Renal pelvis (tissue), 4 donors: ENCODE measurements around the gene DLEC1. TPM values are rescaled to one million over a fixed set of nuclear protein-coding genes. Genes with fewer than 3 reads are reported as not detected.
"Not testable (repeated sequence)": the region's sequence is repeated elsewhere in the genome, so short reads cannot be mapped to it uniquely, and the experiment has no call there.

Experiments used
- DNase-seq: peaks from one replicate; pipeline ENCODE4 v3.0.0-alpha.2; 2013
- polyA plus RNA-seq, 3 donors: library from polyadenylated mRNA; unstranded; fragments of 120-200 nt; gene quantifications; one replicate each; pipeline ENCODE4 v1.2.1, GENCODE V29; 2013; ENCODE audit not compliant: insufficient read length in 3 of 3

The DLEC1 gene
- polyA plus RNA-seq, 3 donors, result 0.56 to 1.6 (median 1.5) TPM

DNA sequence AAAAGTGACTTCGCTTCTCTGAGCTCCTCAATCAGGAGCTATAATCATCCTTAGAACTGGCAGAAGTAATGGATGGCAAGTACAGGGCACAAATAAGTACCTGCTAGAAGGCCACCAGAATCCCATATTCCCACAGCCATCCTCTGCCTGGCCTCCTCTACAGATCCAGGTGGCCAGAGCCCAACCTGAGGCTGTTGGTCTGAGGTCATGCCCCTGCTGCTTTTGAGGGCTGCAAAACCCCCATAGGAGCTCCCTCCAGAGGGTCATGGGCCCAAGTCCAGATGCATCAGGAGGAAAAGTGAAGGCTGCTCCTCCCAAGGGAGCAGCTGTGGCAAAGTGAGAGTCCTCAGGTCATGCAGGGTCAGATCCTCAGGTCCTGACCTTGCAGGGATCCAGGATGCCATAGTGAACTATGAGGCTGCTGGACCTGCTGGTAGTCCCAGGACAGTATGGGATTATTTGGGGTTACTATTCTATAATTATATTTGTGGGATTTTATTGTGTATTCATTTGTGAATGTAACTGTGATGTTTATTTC is 6.6 kb upstream of the DLEC1 start:
- DNase-seq, result no peak

DNA sequence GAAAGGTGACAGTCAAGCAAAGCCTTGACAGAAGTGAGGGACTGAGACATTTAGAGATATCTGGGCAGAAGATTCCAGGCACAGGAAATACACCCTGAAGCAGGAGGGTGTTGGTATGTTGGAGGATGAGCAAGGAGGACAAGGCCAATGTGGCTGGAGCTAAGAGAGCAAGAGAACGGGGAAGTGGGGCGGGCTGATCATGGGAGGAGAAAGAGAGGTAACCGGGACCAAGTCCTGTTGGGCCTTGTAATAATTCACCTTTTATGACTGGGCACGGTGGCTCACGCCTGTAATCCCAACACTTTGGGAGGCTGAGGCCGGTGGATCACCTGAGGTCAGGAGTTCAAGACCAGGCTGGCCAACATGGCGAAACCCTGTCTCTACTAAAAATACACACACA is 5.4 kb upstream of the DLEC1 start:
- DNase-seq, result not testable (repeated sequence)

DNA sequence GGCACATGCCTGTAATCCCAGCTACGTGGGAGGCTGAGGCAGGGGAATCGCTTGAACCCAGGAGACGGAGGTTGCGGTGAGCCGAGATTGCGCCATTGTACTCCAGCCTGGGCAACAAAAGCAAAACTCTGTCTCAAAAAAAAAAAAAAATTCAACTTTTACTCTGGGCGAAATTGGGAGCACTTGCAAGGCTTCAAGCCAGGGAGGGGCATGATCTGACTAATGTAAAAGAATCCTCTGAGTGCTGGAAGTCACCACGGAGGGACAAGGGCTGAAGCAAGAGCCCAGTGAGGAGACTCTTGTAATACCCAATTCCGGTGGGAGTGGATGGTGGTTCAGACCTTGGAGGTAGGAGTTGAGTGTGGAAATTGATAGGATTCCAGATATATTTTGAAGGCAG is 4.7 kb upstream of the DLEC1 start:
- not testable (repeated sequence) for DNase-seq

DNA sequence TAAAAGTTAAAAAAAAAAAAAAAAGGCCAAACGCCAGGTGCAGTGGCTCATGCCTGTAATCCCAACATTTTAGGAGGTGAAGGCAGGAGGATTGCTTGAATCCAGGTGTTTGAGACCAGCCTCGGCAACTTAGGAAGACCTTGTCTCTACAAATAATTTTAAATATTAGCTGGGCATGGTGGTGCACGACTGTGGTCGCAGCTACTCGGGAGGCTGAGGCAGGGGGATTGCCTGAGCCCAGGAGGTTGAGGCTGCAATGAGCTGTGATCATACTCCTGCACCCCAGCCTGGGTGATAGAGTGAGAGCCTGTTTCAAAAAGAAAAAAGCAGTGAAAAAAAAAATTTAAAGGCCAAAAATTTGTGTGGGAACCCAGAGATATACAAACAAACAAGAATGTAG is 2.7 kb upstream of the DLEC1 start:
- DNase-seq, result no peak

DNA sequence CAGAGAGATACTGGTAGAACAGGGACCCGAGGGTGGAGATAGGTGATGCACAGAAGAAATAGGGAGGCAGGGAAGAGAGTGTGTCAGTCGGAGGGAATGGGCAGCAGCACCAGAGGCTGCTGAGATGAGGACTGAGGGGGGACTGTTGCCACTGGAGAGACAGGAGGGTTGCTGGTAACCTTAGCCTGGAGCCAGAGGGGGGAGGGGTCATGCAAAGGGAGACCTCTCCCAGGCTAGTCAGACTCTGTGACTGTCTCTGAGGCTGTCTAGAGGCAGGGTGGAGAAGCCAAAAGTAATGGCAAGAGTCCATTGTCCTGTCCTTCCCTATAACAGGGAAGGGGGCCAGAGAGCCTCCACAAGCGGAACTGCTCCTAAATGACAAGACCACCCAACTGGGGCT is 2.1 kb upstream of the DLEC1 start:
- DNase-seq, result no peak

DNA sequence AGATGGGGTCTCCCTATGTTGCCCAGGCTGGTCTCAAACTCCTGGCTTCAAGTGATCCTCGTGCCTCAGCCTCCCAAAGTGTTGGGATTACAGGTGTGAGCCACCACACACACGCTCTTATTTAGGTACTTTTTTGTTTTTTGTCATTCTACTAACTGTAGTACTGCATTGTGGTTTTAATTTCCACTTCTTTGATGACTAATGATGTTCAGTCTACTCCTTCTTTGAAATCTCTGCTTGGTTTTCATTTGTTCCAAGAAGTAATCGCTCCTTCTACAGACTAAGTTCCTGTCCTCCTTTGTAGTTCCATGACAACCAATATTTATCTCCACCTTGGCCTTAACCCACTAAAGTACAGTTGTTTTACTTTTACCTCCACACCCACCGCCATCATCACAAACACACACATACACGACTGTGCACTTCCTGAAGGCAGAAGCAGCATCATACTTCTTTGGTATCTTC is 529 bp upstream of the DLEC1 start:
- DNase-seq, result no peak

DNA sequence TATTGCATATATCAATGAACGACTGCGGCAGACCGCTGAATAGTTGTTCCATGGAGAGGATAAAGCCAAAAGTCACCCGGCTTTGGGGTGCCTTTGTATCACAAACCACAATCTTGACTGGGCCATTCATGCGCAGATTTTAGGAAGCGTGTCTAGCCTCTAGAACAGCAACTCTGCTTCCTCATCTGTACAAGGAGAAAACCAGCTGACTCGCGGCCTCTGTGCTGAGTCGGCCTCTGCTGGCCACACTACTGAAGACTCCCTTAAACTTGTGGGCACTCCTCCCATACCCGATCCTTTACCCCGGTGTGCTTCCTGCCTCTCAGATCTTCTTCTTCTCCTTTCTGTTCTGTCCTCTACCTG is 872 bp downstream of the DLEC1 start:
- DNase-seq, result no peak

DNA sequence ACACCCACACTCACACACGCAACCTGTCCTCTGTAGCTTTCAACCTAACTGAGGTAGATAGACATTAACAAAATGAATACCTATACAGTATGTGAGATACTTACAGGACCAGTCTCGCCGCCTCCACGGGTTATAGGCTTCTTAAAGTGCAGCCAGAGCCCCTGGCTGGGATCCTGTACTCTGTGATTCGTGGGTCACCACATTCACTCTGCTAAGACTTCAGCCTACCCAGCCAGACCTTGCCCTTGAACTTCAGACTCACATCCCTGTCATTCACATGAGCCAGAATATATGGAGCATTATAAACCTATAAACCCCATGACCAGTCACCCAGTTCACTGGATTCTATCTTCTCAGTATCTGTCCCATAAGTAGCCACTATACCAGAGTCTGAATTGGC is 1.4 kb downstream of the DLEC1 start:
- no peak for DNase-seq

DNA sequence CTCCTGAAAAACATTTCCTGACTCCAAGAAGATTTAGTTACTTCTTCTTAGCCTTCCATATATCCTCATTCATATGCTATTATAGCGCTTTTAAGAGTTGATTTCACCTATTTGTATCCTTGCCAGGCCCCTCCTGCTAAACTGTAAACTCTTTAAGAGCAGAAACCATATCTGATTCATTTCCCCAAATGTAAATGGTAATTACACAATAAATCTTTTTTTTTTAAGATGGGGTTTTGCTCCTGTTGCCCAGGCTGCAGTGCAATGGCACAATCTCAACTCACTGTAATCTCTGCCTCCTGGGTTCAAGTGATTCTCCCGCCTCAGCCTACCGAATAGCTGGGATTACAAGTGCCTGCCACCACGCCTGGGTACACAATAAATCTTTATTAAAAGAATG is 4.5 kb downstream of the DLEC1 start:
- no peak for DNase-seq

DNA sequence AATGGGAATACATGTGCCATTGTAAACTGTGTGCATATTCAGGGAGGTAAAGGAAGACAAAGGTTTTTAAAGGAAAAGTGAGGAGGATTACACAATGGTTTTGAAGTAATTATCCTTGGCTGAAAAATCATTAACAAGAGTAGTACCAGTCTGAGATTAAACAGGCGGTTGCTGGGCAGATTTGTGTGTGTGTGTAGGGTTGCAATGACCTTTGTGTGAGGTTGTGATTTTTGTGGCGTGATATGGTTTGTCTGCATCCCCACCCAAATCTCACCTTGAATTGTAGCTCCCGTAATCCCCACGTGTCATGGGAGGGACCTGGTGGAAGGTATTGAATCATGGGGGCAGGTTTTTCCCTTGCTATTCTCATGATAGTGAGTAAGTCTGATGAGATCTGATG is 7.0 kb downstream of the DLEC1 start:
- DNase-seq, result no peak

DNA sequence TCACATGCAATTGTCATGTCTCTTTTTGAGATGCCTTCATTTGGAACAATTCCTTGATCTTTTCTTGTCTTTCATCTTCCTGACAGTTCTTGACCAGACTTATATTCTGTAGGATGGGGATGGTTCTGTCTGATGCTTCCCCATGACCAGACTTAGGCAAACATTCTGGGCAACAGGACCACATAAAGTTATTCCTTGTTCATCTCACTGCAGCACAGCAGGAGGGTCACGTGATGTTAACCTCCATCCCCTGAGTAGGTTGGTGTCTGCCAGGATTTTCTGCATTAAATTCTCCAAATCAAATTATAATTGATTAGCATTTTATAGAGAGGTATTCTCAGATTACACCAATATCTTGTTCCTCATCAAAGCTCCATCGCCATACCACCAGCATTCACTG is 7.8 kb downstream of the DLEC1 start:
- DNase-seq, result no peak

DNA sequence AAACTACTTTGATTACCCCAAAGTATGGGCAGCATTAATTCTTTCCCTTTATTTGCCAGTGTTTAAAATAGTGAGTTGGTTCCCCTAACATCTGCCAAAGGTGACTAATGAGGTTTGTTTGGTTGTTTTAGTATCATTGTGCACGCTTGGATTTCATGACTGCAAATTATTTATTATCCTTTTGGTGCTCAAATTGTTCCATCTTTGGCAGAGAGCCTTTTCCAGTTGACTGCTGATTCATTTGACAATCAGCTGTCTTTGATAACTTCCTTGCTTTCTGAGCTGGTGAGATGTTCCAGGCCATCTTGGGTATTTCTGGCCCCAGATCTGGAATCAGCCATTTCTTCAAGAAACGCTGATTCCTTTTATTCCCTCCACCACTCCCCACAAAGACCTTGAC is 8.9 kb downstream of the DLEC1 start:
- DNase-seq, result no peak

DNA sequence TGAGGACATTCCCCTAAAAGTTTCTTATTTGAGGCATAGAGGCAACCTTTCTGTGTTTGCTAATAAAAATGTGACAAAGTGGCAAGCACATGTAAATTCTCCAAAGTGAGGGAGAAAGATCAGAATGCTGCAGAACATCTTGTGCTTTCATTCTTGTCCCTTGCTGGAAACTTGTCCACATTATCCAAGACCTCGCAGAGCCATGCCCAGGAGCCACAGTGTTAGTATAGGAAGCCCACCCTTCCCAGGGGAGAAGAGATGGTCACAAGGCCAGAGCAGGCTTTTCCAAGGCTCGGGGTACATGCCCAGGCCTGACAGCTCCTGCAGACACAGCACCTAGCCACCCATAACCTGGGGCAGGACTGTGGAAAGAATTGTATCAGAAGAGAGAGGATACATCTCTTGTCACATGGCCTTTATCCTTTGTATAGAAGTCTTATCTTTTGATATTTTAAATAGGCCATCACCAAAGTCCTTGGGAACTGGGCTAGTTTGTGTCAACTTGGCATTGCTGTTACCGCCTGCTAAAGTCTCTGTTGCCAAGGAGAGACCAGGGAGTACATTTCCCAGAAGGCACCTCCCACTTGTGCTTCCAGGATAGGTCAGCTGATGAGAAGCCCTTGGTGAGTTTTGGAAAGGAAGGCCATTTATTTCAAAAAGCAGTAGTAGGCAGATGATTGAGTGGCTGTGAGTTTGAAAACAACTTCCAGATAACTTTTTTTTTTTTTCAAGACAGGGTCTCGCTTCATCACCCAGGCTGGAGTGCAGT is 10.5 kb downstream of the DLEC1 start:
- DNase-seq, result no peak

DNA sequence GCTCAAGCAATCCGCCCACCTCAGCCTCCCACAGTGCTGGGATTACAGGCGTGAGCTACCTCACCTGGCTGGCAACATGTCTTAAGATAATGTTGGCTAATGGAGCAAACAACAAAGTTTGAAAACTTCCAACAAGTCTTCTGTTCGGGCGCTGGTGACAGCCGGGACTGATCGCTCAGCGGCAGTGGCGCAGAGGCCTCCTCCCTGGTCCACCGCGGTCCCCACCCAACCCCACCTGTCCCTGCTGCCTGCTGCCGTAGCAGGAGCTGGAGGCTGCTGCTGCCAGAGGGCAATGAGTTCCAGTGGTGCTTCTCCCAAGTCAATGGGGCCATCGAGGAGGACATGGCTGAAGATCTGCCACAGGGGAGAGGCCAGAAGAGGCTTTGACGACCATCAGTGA is 12.1 kb downstream of the DLEC1 start:
- no peak for DNase-seq

DNA sequence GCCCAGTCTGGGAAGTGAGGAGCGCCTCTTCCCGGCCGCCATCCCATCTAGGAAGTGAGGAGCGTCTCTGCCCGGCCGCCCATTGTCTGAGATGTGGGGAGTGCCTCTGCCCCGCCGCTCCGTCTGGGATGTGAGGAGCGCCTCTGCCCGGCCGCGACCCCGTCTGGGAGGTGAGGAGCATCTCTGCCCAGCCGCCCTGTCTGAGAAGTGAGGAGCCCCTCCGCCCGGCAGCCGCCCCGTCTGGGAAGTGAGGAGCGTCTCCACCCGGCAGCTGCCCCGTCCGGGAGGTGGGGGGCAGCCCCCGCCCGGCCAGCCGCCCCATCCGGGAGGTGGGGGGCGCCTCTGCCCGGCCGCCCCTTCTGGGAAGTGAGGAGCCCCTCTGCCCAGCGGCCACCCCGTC is 14.3 kb downstream of the DLEC1 start:
- DNase-seq, result not testable (repeated sequence)

DNA sequence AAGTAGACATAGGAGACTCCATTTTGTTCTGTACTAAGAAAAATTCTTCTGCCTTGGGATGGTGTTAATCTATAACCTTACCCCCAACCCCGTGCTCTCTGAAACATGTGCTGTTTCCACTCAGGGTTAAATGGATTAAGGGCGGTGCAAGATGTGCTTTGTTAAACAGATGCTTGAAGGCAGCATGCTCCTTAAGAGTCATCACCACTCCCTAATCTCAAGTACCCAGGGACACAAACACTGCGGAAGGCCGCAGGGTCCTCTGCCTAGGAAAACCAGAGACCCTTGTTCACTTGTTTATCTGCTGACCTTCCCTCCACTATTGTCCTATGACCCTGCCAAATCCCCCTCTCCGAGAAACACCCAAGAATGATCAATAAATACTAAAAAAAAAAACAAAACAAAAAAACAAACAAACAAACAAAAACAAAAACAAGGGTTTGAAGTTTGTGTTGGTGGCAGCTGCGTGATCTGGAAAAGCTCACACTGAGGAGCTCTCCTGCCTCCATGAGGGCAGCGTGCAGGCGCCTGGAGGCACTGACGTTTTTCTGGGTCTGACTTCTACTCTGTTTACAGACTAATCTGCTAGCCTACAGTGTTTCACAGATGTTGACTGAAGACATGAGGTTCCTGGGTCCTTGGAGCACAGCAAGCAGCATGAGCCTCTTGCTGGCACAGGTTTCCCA is 14.9 kb downstream of the DLEC1 start:
- DNase-seq, result not testable (repeated sequence)

DNA sequence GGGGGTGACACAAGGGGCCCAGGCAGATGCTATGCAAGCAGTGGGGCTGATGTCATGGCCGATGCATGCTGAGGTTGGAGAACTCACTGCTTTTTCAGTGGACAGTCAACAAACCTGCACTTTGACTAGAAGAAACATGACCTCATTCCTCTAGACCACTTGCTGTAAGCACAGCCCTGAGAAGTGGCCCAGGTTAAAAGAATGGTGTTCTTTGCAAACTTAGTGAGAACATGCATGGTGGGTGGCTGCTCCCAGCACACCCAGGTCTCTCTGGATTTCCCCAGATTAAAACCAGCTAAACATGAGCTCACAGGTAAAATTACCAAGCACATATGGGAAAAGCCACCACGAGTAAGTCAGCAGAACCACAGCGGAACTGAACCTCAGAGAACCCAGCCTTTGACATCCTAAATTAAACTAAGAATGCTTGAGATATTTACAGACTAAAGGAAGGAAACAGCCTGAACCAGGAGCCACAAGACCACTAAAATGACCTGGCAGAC is 15.5 kb downstream of the DLEC1 start:
- DNase-seq, result no peak

DNA sequence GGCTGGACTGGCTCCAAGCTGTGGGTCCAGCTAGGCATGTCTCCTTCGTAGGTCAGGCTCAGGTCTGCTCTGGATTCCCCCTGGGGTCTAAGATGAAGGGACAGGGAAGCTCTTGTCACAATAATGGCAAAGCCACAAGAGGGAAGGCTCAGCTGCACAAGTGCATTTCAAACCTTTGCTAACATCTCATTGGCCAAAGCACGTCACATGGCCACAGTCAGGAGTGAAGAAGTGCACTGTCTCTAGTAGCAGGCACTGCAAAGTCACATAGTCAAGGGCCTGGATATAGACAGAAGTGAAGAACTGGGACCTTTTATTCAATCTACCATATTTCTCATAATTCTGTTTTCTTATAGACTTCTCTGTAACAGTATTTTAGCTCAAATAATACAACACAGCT is 20.1 kb downstream of the DLEC1 start:
- DNase-seq, result no peak

DNA sequence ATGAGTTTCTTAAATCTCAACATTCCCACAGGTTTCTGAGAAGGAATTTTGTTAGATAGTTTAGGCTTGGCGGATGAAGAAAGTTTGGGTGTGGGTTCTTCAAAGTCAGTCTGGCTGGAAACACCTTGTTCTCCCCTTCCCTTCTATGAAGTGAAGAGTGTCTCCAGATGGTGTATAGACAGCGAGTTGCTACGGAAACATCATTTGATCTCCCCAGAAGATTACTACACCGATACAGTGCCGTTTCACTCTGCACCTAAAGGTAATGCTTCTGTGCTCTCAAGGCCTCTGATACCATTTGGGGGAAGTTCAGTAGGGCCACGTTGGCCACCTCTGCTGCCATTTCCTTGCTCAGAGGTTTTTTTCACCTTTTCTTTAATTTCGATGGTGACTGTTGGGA is 20.6 kb downstream of the DLEC1 start:
- DNase-seq, result no peak

DNA sequence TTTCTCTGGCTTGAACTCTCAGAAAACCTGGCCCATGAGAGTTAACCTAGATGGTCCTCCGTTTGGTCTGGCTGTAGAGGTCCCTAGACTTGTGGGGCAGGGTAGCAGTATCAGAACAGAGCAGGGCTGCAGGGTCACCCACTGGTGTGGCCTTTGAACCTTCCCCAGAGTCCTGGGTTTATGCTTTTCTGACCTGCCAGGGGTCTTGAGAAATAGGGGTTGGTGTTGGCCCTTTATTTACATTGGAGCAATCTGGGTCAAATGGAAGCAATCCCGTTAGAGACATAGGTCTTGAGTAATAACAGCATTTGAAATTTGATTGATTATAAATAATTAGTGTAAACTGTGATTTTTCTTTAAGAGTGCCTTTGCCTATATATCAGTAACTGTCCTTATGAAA is 23.8 kb downstream of the DLEC1 start:
- DNase-seq, result no peak

DNA sequence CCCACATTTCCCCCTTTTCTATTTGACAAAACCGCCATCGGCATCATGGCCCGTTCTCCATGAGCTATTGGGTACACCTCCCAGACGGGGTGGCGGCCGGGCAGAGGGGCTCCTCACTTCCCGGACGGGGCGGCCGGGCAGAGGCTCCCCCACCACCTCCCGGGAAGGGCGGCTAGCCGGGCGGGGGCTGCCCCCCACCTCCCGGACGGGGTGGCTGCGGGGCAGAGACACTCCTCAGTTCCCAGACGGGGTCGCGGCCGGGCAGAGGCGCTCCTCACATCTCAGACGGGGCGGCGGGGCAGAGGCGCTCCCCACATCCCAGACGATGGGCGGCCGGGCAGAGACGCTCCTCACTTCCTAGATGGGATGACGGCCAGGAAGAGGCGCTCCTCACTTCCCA is 25.4 kb downstream of the DLEC1 start:
- DNase-seq, result not testable (repeated sequence)

DNA sequence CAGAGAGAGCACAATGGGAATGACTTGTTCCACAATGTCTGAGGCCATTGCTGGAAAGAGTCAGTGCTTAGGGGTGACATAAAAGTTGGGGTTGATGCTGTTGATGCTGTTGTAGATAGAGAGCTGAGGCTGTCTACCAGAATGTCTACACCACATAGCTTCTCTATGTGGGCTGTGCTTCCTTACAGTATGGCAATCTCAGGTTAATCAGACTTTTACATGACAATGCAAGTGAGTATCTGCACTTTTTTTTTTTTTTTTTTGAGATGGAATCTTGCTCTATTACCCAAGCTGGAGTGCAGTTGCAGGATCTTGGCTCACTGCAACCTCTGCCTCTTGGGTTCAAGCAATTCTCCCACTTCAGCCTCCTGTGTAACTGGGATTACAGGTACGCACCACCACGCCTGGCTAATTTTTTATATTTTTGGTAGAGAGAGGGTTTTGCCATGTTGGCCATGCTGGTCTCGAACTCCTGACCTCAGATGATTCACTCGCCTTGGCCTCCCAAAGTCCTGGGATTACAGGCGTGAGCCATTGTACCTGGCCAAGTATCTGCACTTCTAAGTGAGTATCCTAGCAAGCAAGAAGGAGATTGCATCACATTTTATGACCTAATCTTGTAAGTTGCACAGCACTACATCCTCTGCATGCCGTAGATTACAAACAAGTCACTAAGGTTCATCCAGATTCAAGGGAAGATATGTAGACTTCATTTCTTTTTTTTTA is 28.7 kb downstream of the DLEC1 start:
- DNase-seq, result no peak

DNA sequence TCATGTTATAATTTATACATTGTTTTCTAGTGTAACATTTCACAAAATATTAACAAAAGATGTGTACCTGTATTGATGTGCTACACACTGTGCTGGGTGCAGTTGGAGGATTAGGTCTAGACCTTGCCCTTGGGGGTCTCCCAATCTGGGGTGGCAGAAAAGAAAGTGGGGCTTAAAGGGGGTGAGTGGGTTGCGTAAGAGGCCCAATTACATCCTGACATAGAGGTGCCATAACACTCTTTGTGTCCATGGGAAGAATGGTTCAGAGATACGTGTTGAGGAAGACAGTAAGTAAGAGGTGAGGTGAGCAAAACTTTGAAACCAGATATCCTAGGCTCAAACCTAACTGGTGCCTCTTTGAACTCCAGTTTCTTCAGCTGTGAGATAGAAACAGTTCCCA is 31.0 kb downstream of the DLEC1 start:
- DNase-seq, result no peak
